Measurements from ENCODE around the gene PIK3C2B.

The PIK3C2B gene

GRCh38 chr1:204516180-204516879 is 21.7 kb upstream of the PIK3C2B start, which contains the start of gene MDM4:
Gene MDM4, plus strand, starts transcription at chr1:204516406. Its CDS starts 9,113 bp downstream, at chr1:204525519.
- H3K9me2 ChIP-seq (replicated peaks; ENCODE audit: insufficient read depth, low read length) = no peaks in the 10 kb centered on the region
- H3K9me3 ChIP-seq (replicated peaks; ENCODE audit: insufficient read depth, low read length) = no peaks in the 10 kb centered on the region
- H3F3A ChIP-seq (ENCODE audit: insufficient read depth, low read length) = peaks cover 82% of the 10 kb centered on the region
- peaks cover 46% of the 10 kb centered on the region for H3K79me2 ChIP-seq (ENCODE audit: low read length)
- H3K4me3 ChIP-seq (ENCODE audit: low read length) = peak within 1 kb of the TSS; percentile 87
- TF ChIP-seq EZH2 (optimal IDR thresholded peaks at IDR 0.05; ENCODE audit: low read depth, low read length) (no peak), EZH2phosphoT487 (IDR thresholded peaks at IDR 0.05; ENCODE audit: low read length) (no peak), CTCF (IDR thresholded peaks at IDR 0.05; ENCODE audit: low read length) (no peak)
- no peaks in the 10 kb centered on the region for H3K27me3 ChIP-seq (replicated peaks; ENCODE audit: insufficient read depth, low read length)
- H4K20me1 ChIP-seq (ENCODE audit: insufficient read depth, low read length) = no peaks in the 10 kb centered on the region
- peak; percentile 100 for DNase-seq
- peak within 1 kb of the TSS; percentile 98 for H3K27ac ChIP-seq (ENCODE audit: low read length)
- peak within 1 kb of the TSS; percentile 61 for H3K4me2 ChIP-seq (ENCODE audit: low read depth, low read length)
- peak within 1 kb of the TSS; percentile 54 for H2AFZ ChIP-seq (ENCODE audit: low read length)
- peaks cover 38% of the 10 kb centered on the region for H3K4me1 ChIP-seq (ENCODE audit: low read length)
- H3K36me3 ChIP-seq (replicated peaks; ENCODE audit: insufficient read depth, low read length) = 0 out of 2 replicates have a peak, but pooled peaks cover 3% of the 10 kb centered on the region
- peak within 1 kb of the TSS; percentile 98 for H3K9ac ChIP-seq (ENCODE audit: low read length)

- no peak overlapping the region for H3K4me3 ChIP-seq (ENCODE audit: low read length)
- H3K36me3 ChIP-seq (replicated peaks; ENCODE audit: insufficient read depth, low read length) = 0 out of 2 replicates have a peak, but pooled peaks cover 3% of the 10 kb centered on the region
- no peak overlapping the region for H2AFZ ChIP-seq (ENCODE audit: low read length)
- no peak overlapping the region for H3K9ac ChIP-seq (ENCODE audit: low read length)
- peak overlapping the region; percentile 98; the same call in 1 of the 2 replicates for H3K27ac ChIP-seq (ENCODE audit: low read length)
- H3K9me3 ChIP-seq (replicated peaks; ENCODE audit: insufficient read depth, low read length) = no peaks in the 10 kb centered on the region
- H3K9me2 ChIP-seq (replicated peaks; ENCODE audit: insufficient read depth, low read length) = no peaks in the 10 kb centered on the region
- H3K27me3 ChIP-seq (replicated peaks; ENCODE audit: insufficient read depth, low read length) = no peaks in the 10 kb centered on the region
- no peak for TF ChIP-seq EZH2 (optimal IDR thresholded peaks at IDR 0.05; ENCODE audit: low read depth, low read length)
- no peaks in the 10 kb centered on the region for H4K20me1 ChIP-seq (ENCODE audit: insufficient read depth, low read length)
- no peak overlapping the region for H3K4me2 ChIP-seq (ENCODE audit: low read depth, low read length)
- H3K4me1 ChIP-seq (ENCODE audit: low read length) = peaks cover 25% of the 10 kb centered on the region
- no peak for DNase-seq
- H3F3A ChIP-seq (ENCODE audit: insufficient read depth, low read length) = peaks cover 69% of the 10 kb centered on the region
- H3K79me2 ChIP-seq (ENCODE audit: low read length) = peaks cover 35% of the 10 kb centered on the region
These were observed 20.2 kb upstream of the PIK3C2B start for GRCh38 chr1:204514828-204515227.

GRCh38 chr1:204513117-204513716 is 18.6 kb upstream of the PIK3C2B start:
- H3F3A ChIP-seq (ENCODE audit: insufficient read depth, low read length) = peaks cover 56% of the 10 kb centered on the region
- no peaks in the 10 kb centered on the region for H3K36me3 ChIP-seq (replicated peaks; ENCODE audit: insufficient read depth, low read length)
- no peaks in the 10 kb centered on the region for H3K9me3 ChIP-seq (replicated peaks; ENCODE audit: insufficient read depth, low read length)
- TF ChIP-seq EZH2phosphoT487 (IDR thresholded peaks at IDR 0.05; ENCODE audit: low read length) (no peak), CTCF (IDR thresholded peaks at IDR 0.05; ENCODE audit: low read length) (peak; percentile 47), EZH2 (optimal IDR thresholded peaks at IDR 0.05; ENCODE audit: low read depth, low read length) (no peak)
- H2AFZ ChIP-seq (ENCODE audit: low read length) = peak overlapping the region; percentile 44
- H4K20me1 ChIP-seq (ENCODE audit: insufficient read depth, low read length) = no peaks in the 10 kb centered on the region
- peaks cover 19% of the 10 kb centered on the region for H3K79me2 ChIP-seq (ENCODE audit: low read length)
- H3K27ac ChIP-seq (ENCODE audit: low read length) = peak overlapping the region; percentile 98
- H3K4me3 ChIP-seq (ENCODE audit: low read length) = peak overlapping the region; percentile 56
- peaks cover 16% of the 10 kb centered on the region; the same call in 1 of the 2 replicates for H3K4me1 ChIP-seq (ENCODE audit: low read length)
- peak overlapping the region; percentile 85 for H3K9ac ChIP-seq (ENCODE audit: low read length)
- no peaks in the 10 kb centered on the region for H3K27me3 ChIP-seq (replicated peaks; ENCODE audit: insufficient read depth, low read length)
- H3K9me2 ChIP-seq (replicated peaks; ENCODE audit: insufficient read depth, low read length) = no peaks in the 10 kb centered on the region
- DNase-seq = peak; percentile 95
- peak overlapping the region; percentile 56; the same call in 1 of the 2 replicates for H3K4me2 ChIP-seq (ENCODE audit: low read depth, low read length)
